Measurements from ENCODE around the gene UNC45A.

UNC45A gene

GRCh38 chr15:90889736-90890456, 45.2 kb upstream of the UNC45A start:
- H2BK5ac ChIP-seq (ENCODE audit: low read length), result no peak overlapping the region
- H4K8ac ChIP-seq (ENCODE audit: low read depth, low read length), result no peak overlapping the region
- no peaks in the 10 kb centered on the region for H3K79me1 ChIP-seq (ENCODE audit: low read length)
- no peak overlapping the region for H3K4me2 ChIP-seq (ENCODE audit: low read length)
- no peak overlapping the region for H2BK120ac ChIP-seq (ENCODE audit: low read depth, low read length)
- H4K5ac ChIP-seq (ENCODE audit: low read length), result no peak overlapping the region
- H3K27me3 ChIP-seq (ENCODE audit: insufficient read depth, low read length, poor library complexity), result no peaks in the 10 kb centered on the region
- no peak overlapping the region for H3K4ac ChIP-seq (ENCODE audit: low read depth, low read length)
- no CpG with 5 or more reads among the region's 31 CpGs for WGBS (ENCODE audit: extremely low coverage, insufficient coverage, low lambda C conversion rate)
- peaks cover 4% of the 10 kb centered on the region for H3K36me3 ChIP-seq (ENCODE audit: control insufficient read depth, insufficient read depth, low read length)
- H3K79me2 ChIP-seq (ENCODE audit: control insufficient read depth, insufficient read depth, low read length), result no peaks in the 10 kb centered on the region
- H3K4me3 ChIP-seq (ENCODE audit: low read length), result no peak overlapping the region
- DNase-seq, result no peak
- no peak overlapping the region for H3K56ac ChIP-seq (ENCODE audit: low read length)
- H2BK15ac ChIP-seq (replicated peaks; ENCODE audit: low read depth), result no peak overlapping the region
- H2AK5ac ChIP-seq (ENCODE audit: low read length), result no peak overlapping the region
- H3K23ac ChIP-seq (ENCODE audit: low read length), result no peak overlapping the region
- H3K27ac ChIP-seq (ENCODE audit: low read depth, low read length), result no peak overlapping the region
- H3K4me1 ChIP-seq (ENCODE audit: control insufficient read depth, low read depth, low read length), result peaks cover 2% of the 10 kb centered on the region
- H3K18ac ChIP-seq (ENCODE audit: low read length), result no peak overlapping the region
- H3K9ac ChIP-seq (ENCODE audit: low read length), result no peak overlapping the region

DNA sequence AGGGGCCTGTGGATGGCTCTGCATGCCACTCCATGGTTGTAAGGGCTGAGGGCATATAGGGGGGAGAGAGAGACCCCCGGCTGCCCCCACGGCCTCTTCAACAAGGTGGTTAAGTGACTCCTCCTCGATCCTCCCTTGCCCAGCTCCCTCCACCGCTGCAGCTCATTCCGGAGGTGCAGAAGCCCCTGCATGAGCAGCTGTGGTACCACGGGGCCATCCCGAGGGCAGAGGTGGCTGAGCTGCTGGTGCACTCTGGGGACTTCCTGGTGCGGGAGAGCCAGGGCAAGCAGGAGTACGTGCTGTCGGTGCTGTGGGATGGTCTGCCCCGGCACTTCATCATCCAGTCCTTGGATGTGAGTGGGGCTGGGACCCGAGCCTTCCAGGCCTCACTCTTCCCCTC, 44.2 kb upstream of the UNC45A start:
- H3K4me1 ChIP-seq (ENCODE audit: control insufficient read depth, low read depth, low read length), result no peaks in the 10 kb centered on the region
- no peaks in the 10 kb centered on the region for H3K79me1 ChIP-seq (ENCODE audit: low read length)
- no CpG with 5 or more reads among the region's 12 CpGs for WGBS (ENCODE audit: extremely low coverage, insufficient coverage, low lambda C conversion rate)
- H3K27ac ChIP-seq (ENCODE audit: low read depth, low read length), result no peak overlapping the region
- no peak overlapping the region for H3K18ac ChIP-seq (ENCODE audit: low read length)
- no peak overlapping the region for H3K4ac ChIP-seq (ENCODE audit: low read depth, low read length)
- H3K36me3 ChIP-seq (ENCODE audit: control insufficient read depth, insufficient read depth, low read length), result peaks cover 4% of the 10 kb centered on the region
- H2BK120ac ChIP-seq (ENCODE audit: low read depth, low read length), result no peak overlapping the region
- H2BK5ac ChIP-seq (ENCODE audit: low read length), result no peak overlapping the region
- no peak overlapping the region for H3K4me2 ChIP-seq (ENCODE audit: low read length)
- H2AK5ac ChIP-seq (ENCODE audit: low read length), result no peak overlapping the region
- H4K8ac ChIP-seq (ENCODE audit: low read depth, low read length), result no peak overlapping the region
- H4K5ac ChIP-seq (ENCODE audit: low read length), result no peak overlapping the region
- H3K23ac ChIP-seq (ENCODE audit: low read length), result no peak overlapping the region
- DNase-seq, result no peak
- H2BK15ac ChIP-seq (replicated peaks; ENCODE audit: low read depth), result no peak overlapping the region
- H3K79me2 ChIP-seq (ENCODE audit: control insufficient read depth, insufficient read depth, low read length), result no peaks in the 10 kb centered on the region
- H3K9ac ChIP-seq (ENCODE audit: low read length), result no peak overlapping the region
- H3K27me3 ChIP-seq (ENCODE audit: insufficient read depth, low read length, poor library complexity), result no peaks in the 10 kb centered on the region
- H3K56ac ChIP-seq (ENCODE audit: low read length), result no peak overlapping the region
- no peak overlapping the region for H3K4me3 ChIP-seq (ENCODE audit: low read length)

DNA sequence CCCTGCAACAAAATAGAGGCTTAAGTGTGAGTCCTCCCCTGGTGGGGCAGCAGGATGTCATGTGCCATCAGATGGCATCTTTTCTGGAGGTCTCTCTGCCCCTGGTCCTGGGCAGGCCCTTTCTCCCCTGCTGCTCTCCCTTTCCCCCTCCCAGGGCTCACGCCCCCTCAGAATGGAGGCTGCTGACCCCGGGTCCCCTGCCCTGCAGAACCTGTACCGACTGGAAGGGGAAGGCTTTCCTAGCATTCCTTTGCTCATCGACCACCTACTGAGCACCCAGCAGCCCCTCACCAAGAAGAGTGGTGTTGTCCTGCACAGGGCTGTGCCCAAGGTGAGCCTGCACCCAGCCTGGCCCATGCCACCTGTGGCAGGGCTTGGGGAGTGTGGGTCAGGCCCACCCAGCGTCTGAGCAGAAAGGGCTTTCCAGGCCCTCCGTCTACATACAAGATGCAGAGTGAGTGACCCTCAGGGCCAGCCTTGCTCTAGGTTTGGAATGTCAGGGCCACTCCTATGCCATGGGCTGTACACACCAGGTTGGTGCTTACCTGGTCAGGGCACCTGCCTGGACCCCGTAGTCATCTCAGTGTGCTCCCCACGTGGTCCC, 43.6 kb upstream of the UNC45A start:
- H2BK15ac ChIP-seq (replicated peaks; ENCODE audit: low read depth), result no peak overlapping the region
- no peaks in the 10 kb centered on the region for H3K4me1 ChIP-seq (ENCODE audit: control insufficient read depth, low read depth, low read length)
- H2AK5ac ChIP-seq (ENCODE audit: low read length), result no peak overlapping the region
- H3K23ac ChIP-seq (ENCODE audit: low read length), result no peak overlapping the region
- peaks cover 4% of the 10 kb centered on the region for H3K36me3 ChIP-seq (ENCODE audit: control insufficient read depth, insufficient read depth, low read length)
- no peak overlapping the region for H4K5ac ChIP-seq (ENCODE audit: low read length)
- H2BK120ac ChIP-seq (ENCODE audit: low read depth, low read length), result no peak overlapping the region
- no peak overlapping the region for H2BK5ac ChIP-seq (ENCODE audit: low read length)
- H3K56ac ChIP-seq (ENCODE audit: low read length), result no peak overlapping the region
- H3K4ac ChIP-seq (ENCODE audit: low read depth, low read length), result no peak overlapping the region
- H3K79me2 ChIP-seq (ENCODE audit: control insufficient read depth, insufficient read depth, low read length), result no peaks in the 10 kb centered on the region
- H3K9ac ChIP-seq (ENCODE audit: low read length), result no peak overlapping the region
- H3K4me3 ChIP-seq (ENCODE audit: low read length), result no peak overlapping the region
- no peak overlapping the region for H3K27ac ChIP-seq (ENCODE audit: low read depth, low read length)
- DNase-seq, result no peak
- no peaks in the 10 kb centered on the region for H3K27me3 ChIP-seq (ENCODE audit: insufficient read depth, low read length, poor library complexity)
- H3K79me1 ChIP-seq (ENCODE audit: low read length), result no peaks in the 10 kb centered on the region
- H4K8ac ChIP-seq (ENCODE audit: low read depth, low read length), result no peak overlapping the region
- no peak overlapping the region for H3K4me2 ChIP-seq (ENCODE audit: low read length)
- WGBS (ENCODE audit: extremely low coverage, insufficient coverage, low lambda C conversion rate), result no CpG with 5 or more reads among the region's 8 CpGs
- H3K18ac ChIP-seq (ENCODE audit: low read length), result no peak overlapping the region

DNA sequence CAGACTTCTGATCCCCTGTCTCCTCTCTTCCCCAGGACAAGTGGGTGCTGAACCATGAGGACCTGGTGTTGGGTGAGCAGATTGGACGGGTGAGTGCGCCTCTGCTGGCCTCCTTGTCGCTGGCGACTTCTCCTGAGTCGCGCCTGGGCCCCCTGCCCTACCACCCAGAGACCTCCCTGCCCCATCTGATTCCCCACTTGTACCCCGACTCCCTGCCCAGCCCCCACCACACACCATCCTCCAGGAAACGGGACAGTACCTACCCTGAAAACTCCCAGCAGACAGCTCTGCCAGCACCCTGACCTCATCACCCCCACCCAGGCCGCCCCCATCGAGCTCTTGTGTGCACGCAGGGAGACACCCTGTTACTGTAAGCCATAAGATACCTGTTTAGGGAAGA, 43.1 kb upstream of the UNC45A start:
- no peak overlapping the region for H3K18ac ChIP-seq (ENCODE audit: low read length)

DNA sequence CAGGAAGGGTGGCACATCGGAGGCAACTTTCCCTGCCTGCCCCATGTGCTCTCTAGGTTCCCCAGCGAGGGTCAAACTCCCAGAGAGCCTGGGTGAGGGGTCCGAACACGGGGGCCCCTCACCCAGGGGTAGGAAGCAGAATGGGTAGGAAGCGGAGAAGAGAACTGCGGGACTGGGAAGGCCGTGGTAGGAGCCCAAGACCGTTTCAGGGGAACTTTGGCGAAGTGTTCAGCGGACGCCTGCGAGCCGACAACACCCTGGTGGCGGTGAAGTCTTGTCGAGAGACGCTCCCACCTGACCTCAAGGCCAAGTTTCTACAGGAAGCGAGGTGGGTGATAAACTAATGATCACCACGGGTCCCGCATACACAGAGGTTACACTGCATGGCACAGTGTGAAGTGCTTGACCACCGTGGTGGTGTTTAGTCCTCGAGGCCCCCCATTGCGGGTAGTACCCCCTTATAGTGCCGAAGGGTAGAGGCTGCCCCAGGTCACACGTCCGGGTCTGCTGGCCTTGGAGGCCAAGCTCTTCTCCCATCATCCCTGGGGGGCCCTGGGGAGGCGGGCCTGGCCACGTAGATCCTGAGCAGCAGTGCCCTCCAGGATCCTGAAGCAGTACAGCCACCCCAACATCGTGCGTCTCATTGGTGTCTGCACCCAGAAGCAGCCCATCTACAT, 42.4 kb upstream of the UNC45A start:
- Histone ChIP-seq H3K23ac (ENCODE audit: low read length) (no peak overlapping the region), H3K4me3 (ENCODE audit: low read length) (no peak overlapping the region), H3K4ac (ENCODE audit: low read depth, low read length) (no peak overlapping the region), H3K4me2 (ENCODE audit: low read length) (no peak overlapping the region), H2BK5ac (ENCODE audit: low read length) (no peak overlapping the region), H2AK5ac (ENCODE audit: low read length) (no peak overlapping the region), H4K8ac (ENCODE audit: low read depth, low read length) (no peak overlapping the region), H3K27ac (ENCODE audit: low read depth, low read length) (no peak overlapping the region), H2BK15ac (replicated peaks; ENCODE audit: low read depth) (no peak overlapping the region), H3K79me2 (ENCODE audit: control insufficient read depth, insufficient read depth, low read length) (no peaks in the 10 kb centered on the region), H3K9ac (ENCODE audit: low read length) (no peak overlapping the region), H3K18ac (ENCODE audit: low read length) (no peak overlapping the region), H3K56ac (ENCODE audit: low read length) (no peak overlapping the region), H3K36me3 (ENCODE audit: control insufficient read depth, insufficient read depth, low read length) (peaks cover 4% of the 10 kb centered on the region), H3K27me3 (ENCODE audit: insufficient read depth, low read length, poor library complexity) (no peaks in the 10 kb centered on the region), H4K5ac (ENCODE audit: low read length) (no peak overlapping the region), H2BK120ac (ENCODE audit: low read depth, low read length) (no peak overlapping the region), H3K4me1 (ENCODE audit: control insufficient read depth, low read depth, low read length) (no peaks in the 10 kb centered on the region), H3K79me1 (ENCODE audit: low read length) (no peaks in the 10 kb centered on the region)
- DNase-seq, result no peak
- no CpG with 5 or more reads among the region's 29 CpGs for WGBS (ENCODE audit: extremely low coverage, insufficient coverage, low lambda C conversion rate)

More for the DNA sequence above, 43.1 kb upstream of the UNC45A start:
- no peak overlapping the region for H2BK15ac ChIP-seq (replicated peaks; ENCODE audit: low read depth)
- H3K36me3 ChIP-seq (ENCODE audit: control insufficient read depth, insufficient read depth, low read length), result peaks cover 4% of the 10 kb centered on the region
- DNase-seq, result no peak
- no peak overlapping the region for H4K5ac ChIP-seq (ENCODE audit: low read length)
- H3K9ac ChIP-seq (ENCODE audit: low read length), result no peak overlapping the region
- no peak overlapping the region for H2BK5ac ChIP-seq (ENCODE audit: low read length)
- H3K4me1 ChIP-seq (ENCODE audit: control insufficient read depth, low read depth, low read length), result no peaks in the 10 kb centered on the region
- H3K27ac ChIP-seq (ENCODE audit: low read depth, low read length), result no peak overlapping the region
- H3K4me2 ChIP-seq (ENCODE audit: low read length), result no peak overlapping the region
- H4K8ac ChIP-seq (ENCODE audit: low read depth, low read length), result no peak overlapping the region
- no CpG with 5 or more reads among the region's 11 CpGs for WGBS (ENCODE audit: extremely low coverage, insufficient coverage, low lambda C conversion rate)
- no peak overlapping the region for H3K4ac ChIP-seq (ENCODE audit: low read depth, low read length)
- no peak overlapping the region for H2BK120ac ChIP-seq (ENCODE audit: low read depth, low read length)
- no peaks in the 10 kb centered on the region for H3K27me3 ChIP-seq (ENCODE audit: insufficient read depth, low read length, poor library complexity)
- no peaks in the 10 kb centered on the region for H3K79me1 ChIP-seq (ENCODE audit: low read length)
- no peak overlapping the region for H3K4me3 ChIP-seq (ENCODE audit: low read length)
- no peaks in the 10 kb centered on the region for H3K79me2 ChIP-seq (ENCODE audit: control insufficient read depth, insufficient read depth, low read length)
- no peak overlapping the region for H3K23ac ChIP-seq (ENCODE audit: low read length)
- no peak overlapping the region for H3K56ac ChIP-seq (ENCODE audit: low read length)
- H2AK5ac ChIP-seq (ENCODE audit: low read length), result no peak overlapping the region

All from mesendoderm (in vitro differentiated cells).